ENCODE measurements around the gene TMEM198.

DNA sequence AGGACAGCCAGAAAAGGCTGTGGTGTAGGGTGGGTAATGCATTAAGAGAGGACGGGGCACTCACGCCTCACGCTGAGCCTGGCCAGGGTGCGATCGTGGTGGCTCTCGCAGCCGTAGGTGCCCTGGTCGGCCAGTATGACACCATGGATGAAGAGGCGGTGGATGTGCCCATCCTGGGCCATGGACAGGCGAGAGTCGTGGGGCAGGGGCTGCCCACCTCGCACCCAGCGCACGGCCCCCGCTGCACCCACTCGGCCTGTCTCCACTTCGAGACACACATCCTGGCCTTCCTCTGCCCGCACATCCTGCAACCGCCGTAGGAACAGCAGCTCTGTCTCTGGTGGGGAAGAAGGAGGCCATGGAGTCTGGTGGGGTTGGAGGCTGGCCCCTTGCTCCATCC is 12.1 kb downstream of the TMEM198 start:
- TF ChIP-seq CREB1 (IDR thresholded peaks at IDR 0.05): no peak
- TF ChIP-seq CREB1 (CRISPR knock-in tag; IDR thresholded peaks at IDR 0.05): no peak
- no peak for TF ChIP-seq KDM4B (IDR thresholded peaks at IDR 0.05; ENCODE audit: borderline replicate concordance in 2 of 2, low read depth in 1 of 2)
- TF ChIP-seq FOS (IDR thresholded peaks at IDR 0.05; ENCODE audit: extremely low read depth, insufficient read length): no peak
- no peak for TF ChIP-seq ZC3H11A (IDR thresholded peaks at IDR 0.05; ENCODE audit: low read depth, low read length)
- TF ChIP-seq PPARD (CRISPR knock-in tag; IDR thresholded peaks at IDR 0.05): no peak
- no peak for TF ChIP-seq ETV5 (CRISPR knock-in tag; IDR thresholded peaks at IDR 0.05; ENCODE audit: low read depth)
- no peak for TF ChIP-seq BRD4 (IDR thresholded peaks at IDR 0.05)
- TF ChIP-seq BRF1 (IDR thresholded peaks at IDR 0.05; ENCODE audit: borderline replicate concordance, extremely low read depth, insufficient read length): no peak

Measured in K562 (cell line).